ENCODE results near the gene SLC10A7.

Gene SLC10A7

GRCh38 chr4:146212781-146213180 is 309.0 kb downstream of the SLC10A7 start:
- no peak for DNase-seq (ENCODE audit: low spot score)

DNA sequence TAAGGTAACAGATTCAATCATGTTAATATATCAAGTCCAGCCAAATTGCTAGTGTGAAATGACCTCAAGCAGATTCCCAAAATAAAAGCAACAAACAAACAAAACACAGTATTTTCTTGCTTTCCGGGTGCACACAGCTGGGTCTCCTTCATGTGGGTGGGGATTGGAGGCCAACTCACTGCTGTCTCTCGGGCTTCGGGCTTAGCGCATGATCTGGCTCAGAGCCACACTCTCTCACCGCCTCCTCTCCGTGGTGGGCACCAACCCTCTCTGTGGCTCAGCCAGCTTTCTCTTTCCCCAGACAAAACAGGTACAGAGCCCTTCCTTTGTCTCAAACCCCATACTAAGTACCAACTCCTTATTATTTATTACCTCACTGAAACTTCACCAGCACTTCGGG is 310.3 kb downstream of the SLC10A7 start:
- DNase-seq (ENCODE audit: low spot score): no peak

DNA sequence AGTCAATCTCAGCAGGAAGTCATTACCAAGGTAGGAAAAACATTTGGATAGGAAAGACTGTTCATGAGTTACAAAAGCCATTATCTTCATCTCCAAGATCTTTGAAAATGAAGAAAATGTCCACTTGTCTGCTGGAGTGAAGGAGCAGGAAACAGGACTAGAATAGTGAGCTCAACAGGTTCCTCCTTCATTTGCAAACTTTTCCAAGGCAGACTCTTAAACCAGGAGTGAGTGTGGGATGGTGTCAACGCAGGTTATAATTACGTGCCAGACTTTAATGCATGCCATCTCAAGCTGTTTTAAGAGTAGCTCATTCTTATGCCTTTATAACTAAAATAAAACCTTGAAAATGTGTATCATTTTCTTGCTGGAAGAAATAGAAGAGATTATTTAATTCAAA is 310.9 kb downstream of the SLC10A7 start:
- no peak for DNase-seq (ENCODE audit: low spot score)

DNA sequence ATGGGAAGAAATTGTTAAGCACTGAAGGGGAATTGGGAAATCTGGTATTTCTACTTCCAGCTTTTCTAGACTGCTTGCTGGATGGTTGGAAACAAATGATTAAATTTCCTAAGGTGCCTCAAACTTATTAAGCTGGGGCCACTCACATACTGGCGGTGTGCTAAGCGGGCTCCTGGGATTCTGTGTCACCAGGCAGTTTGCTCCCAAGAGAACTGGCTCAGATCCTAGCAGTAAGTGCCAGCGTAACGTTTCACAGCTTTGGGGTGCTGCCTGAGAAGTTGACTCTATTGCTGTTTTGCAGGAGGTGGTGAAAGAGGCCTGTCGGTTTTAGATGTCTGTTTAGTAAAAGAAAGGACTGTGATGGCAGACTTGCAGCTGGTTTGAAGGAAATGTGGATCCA is 314.3 kb downstream of the SLC10A7 start:
- DNase-seq (ENCODE audit: low spot score): no peak

Small RNAs within 50 kb of the gene (small RNA-seq; reads per million reads assigned to genes)
- 0 reads per million in 2 experiments for gene MIR7849

All from SK-N-DZ (cell line).